Activated CD4-positive, alpha-beta T cell treated with anti-CD3 and anti-CD28 coated beads for 48 hours (primary cell): ENCODE data around the gene SDR39U1.

ENCODE experiments used
- DNase-seq: peaks from one replicate; pipeline ENCODE4 v3.0.0-alpha.2; 2020

Gene SDR39U1

DNA sequence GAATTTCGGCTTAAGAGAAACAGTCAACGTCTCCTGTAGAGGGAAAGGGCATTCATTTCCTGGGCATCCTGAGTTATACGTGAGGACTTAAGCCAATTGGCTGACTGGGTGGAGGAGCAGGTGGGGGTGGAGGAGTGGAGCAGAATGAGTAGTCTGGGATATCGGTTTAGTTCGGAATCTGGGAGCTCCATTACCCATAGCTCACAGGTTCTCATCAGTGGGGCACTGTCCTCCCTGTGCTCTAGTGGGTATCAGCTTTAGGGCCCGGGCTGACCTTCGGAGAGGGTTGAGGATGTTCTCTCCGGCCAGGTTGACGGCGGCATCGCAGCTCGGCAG is 704 bp downstream of the SDR39U1 start:
- no peak for DNase-seq

- DNase-seq = no peak
Measured at GRCh38 chr14:24441485-24441884, 1.1 kb downstream of the SDR39U1 start.

GRCh38 chr14:24440606-24441399 is 1.8 kb downstream of the SDR39U1 start:
- DNase-seq = no peak

DNA sequence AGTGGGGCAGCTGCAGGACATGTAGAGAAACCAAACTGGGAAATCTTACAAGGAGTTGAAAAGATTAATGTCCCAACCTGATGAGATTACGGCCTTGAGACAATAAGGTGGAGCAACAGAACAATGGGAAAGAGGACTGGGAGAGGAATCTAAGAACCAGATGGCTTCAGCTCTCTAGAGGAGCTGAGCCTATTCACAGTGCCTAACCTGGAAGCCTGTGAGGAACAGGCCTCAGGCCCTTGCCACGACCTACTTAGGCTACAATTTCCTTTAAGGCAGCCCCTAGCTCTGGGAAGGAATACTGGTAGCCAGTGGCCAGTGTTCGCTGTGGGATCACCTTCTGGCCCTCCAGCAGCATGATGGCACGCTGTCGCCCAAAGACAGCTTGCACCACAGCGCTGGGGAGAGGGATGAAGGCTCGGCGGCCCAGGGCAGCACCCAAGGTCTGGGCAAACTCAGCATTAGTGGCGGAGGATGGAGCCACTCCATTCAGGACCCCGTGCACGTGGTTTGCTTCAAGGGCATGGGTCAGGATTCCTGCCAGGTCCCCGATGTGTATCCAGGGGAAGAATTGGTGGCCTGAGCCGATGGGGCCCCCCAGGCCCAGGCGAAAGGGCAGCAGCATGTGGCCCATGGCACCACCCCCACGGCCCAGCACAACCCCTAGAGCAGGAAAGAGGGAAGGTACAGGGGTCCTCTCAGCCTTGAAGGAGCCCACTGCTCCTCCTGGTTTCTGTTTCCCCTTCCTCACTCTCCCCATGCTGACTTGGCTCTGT is 2.6 kb downstream of the SDR39U1 start:
- no peak for DNase-seq

GRCh38 chr14:24439257-24439656 is 3.3 kb downstream of the SDR39U1 start:
- no peak for DNase-seq

DNA sequence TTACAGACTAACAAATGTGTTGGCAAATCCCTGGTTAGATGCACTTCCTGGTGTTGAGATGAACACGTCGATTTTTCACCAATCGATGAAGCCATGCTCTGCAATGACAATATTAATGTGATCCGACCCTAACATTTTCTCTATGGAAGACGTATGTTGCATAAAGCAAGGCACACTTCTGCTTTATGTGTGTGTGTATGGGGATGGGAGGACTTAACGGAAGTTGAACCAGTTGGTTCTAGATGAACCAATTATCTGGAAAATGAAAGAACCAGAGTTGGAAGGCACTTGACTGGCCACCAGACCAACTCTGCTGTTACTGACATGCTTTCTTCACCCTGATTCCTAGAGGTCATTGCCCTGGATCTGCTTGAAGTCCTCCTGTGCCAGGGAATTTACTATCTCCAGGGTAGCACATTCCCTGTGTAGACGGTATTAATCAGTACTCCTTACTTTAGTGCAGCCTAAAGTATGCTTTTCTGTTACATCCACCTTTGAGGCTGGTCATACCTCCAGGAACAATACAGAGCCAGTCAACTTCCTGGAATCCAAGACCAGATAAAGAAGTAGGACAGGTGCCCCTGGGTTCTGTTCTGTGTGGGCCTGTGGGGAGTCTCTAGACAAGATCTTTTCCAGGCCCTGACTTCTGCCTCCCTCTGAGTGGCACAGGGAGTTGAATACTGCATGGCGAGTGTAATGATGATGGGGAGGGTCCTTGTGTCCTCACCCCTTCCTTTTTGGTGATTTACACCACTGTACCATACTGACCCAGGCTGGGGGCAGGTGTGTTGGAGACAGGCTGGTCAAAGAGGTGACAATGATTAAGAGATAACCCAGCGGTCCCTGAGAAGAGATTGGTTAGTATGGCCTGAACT is 4.1 kb downstream of the SDR39U1 start:
- no peak for DNase-seq

GRCh38 chr14:24437736-24438067 is 4.9 kb downstream of the SDR39U1 start:
- DNase-seq = no peak

GRCh38 chr14:24437020-24437735 is 5.4 kb downstream of the SDR39U1 start:
- no peak for DNase-seq

DNA sequence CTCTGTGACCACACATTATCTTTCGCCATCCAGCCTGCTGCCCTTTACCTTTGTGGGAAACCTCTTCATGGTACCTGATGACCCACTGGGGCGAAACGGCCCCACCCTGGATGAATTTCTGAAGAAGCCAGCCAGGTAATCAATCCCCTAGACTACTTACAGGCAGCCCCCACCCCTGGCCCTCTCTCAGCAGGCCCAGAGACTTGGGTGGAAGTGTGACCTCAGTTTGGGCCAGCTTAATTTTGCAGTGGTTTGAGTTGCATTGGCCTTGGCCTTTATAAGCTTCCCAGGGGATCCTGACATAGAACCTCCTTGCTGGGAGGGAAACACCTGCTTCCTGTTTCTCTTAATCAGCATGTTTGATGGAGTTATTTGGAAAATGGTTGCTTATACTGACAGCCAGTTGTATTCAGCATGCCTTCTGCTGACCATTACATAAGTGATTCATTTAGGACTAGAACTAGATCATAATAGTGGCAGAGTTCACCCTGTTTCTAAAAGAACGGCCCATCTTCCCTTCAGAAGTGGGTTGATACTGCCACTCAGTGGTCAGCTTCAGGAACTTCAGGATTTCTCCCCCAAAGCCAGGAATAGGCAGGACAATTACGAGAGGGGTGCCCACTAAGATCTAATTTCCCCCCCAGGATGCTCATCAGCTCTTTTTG is 6.1 kb downstream of the SDR39U1 start:
- peak; percentile 42 for DNase-seq

- no peak for DNase-seq
Measured at GRCh38 chr14:24435998-24436354, 6.6 kb downstream of the SDR39U1 start.

- no peak for DNase-seq
Measured at GRCh38 chr14:24435192-24435810, 7.3 kb downstream of the SDR39U1 start.

GRCh38 chr14:24434676-24435075 is 7.9 kb downstream of the SDR39U1 start:
- DNase-seq = no peak

DNA sequence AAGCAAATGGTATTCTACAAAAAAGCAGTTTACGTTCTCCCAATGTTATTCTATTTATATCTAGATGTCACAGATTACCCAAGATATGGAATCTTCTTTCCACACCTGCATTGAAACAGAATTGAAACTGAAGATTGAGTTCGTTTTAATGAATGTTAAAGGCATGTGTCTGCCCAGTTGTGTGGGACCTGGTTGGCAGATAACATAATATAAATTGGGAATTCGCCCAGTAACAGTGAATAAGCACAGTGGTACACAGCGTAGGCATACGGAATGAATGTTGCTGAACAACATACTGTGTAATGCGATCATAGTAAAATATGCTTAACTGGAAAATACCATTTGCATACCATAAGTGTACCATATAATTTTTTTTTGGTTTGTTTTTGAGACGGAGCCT is 8.5 kb downstream of the SDR39U1 start:
- no peak for DNase-seq

DNA sequence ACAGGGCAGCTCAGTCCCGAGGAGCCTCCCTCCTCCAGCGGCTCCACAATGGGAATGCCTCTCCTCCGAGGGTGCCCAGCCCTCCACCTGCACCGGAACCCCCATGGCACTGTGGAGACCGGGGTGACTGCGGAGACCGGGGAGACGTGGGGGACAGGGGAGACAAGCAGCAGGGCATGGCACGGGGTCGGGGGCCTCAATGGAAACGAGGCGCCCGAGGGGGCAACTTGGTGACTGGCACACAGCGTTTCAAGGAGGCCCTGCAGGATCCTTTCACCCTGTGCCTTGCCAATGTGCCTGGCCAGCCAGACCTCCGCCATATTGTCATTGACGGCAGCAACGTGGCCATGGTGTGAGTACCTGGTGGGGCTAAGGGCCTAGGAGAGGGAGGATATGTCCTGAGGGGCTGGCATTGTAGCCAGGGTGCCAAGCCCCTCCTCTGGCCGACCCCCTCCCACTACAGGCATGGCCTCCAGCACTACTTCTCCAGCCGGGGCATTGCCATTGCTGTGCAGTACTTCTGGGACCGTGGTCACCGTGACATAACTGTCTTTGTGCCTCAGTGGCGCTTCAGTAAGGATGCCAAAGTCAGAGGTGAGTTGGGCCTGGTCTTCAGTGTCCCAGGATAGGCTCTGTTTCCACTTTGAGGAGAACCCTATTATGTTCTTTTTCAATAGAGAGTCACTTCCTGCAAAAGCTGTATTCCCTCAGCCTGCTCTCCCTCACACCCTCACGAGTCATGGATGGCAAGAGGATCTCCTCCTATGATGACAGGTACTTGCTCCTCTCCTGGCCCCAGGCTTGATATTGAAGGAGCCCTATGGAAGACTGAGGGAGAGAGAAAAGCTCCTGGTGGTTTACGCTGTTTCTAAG is 10.1 kb downstream of the SDR39U1 start:
- no peak for DNase-seq

DNA sequence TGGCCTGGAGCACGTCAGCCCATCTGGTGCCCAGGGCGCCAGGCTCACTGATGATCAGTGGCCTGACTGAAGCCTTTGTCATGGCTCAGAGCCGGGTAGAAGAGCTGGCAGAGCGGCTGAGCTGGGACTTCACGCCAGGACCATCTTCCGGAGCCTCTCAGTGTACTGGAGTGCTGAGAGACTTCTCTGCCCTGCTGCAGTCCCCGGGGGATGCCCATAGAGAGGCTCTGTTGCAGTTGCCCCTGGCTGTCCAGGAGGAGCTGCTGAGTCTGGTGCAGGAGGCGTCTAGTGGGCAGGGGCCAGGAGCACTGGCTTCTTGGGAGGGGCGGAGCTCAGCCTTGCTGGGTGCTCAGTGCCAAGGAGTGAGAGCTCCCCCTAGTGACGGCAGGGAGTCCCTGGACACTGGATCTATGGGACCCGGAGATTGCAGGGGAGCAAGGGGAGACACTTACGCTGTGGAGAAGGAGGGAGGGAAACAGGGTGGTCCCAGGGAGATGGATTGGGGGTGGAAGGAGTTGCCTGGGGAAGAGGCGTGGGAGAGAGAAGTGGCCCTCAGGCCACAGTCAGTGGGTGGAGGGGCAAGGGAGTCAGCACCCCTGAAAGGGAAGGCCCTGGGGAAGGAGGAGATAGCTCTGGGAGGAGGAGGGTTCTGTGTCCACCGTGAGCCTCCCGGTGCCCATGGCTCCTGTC is 10.9 kb downstream of the SDR39U1 start:
- DNase-seq = peak; percentile 96

DNA sequence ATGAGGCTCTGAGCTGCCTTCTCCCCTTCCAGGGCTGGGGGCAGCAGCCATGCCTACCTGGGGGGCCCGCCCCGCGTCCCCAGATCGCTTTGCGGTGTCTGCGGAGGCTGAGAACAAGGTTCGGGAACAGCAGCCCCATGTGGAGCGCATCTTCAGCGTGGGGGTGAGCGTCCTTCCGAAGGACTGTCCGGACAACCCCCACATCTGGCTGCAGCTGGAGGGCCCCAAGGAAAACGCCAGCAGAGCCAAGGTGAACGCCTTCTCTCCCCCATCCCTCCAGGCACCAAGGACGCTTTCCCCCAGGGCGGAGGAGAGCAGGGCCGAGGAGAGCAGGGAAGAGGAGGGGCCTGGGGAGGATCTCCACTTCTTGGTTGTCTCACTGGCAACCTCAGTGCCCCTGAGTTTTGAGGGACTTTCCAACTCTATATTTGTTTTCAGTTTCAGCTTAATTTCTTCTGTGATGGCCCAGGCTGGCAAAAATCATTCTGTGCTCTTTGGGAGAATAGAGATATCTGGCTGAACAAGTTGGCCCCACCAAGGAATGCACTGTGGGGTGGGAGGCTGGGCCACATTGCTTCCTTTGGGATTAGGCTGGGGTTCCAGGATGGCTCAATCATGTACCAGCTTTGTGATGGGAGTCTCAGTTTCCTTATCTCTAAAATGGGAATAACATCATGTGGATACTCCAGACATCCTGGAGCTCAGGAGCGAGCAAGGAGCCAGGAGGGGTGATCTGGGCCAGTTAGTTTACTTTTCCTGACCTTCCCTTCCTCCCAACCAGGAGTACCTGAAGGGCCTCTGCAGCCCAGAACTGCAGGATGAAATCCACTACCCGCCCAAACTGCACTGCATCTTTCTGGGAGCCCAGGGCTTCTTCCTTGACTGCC is 11.7 kb downstream of the SDR39U1 start:
- peak; percentile 85 for DNase-seq

DNA sequence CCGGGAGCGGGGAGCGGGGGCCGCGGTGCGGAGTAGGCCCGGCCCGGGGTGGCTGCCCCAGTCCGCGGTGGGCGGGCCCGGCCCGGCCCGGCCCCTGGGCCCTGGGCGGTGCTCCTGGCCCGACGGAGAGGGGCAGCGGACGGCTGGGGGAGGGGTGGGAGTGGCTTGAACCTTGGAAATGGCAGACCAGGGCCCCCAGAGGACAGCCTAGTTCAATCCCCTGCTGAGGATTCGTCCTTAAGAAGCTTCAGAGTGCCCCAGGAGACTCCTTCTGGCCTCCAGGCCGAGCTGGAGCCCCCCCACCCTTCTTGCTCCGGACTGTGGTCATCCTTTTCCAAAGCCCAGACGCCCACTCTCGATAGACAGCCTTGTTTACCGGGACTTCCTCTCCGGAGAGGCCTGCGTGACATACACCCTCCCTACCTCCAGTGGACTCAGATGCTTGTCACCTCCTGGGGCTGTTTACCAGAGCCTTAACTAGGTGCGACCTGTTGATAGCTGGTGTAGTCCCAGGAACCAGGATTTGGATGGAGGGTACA is 12.4 kb downstream of the SDR39U1 start:
- DNase-seq = peak; percentile 66

- DNase-seq = peak; percentile 91
Measured at GRCh38 chr14:24429395-24430142, 13.0 kb downstream of the SDR39U1 start, which contains the start of the genes CBLN3 and KHNYN. TSS of gene CBLN3 (minus strand) at chr14:24429668. CDS start at chr14:24429054, 614 bp downstream. TSS of gene KHNYN (plus strand) at chr14:24429954. CDS start at chr14:24430731, 777 bp downstream.
